Activated CD4-positive, alpha-beta T cell treated with anti-CD3 and anti-CD28 coated beads, Interleukin-2, Interleukin-4, amounts not matched to agents 100 ng/mL and 50 ng/mL, durations not matched to agents 16 hours and 8 hours (primary cell): ENCODE results near the gene CCDC159.
"Not testable (repeated sequence)": the region's sequence is repeated elsewhere in the genome, so short reads cannot be mapped to it uniquely, and the experiment has no call there.

ENCODE experiments used
- DNase-seq: peaks from one replicate; pipeline ENCODE4 v3.0.0-alpha.2; 2020; ENCODE audit warnings: low spot score

The CCDC159 gene

DNA sequence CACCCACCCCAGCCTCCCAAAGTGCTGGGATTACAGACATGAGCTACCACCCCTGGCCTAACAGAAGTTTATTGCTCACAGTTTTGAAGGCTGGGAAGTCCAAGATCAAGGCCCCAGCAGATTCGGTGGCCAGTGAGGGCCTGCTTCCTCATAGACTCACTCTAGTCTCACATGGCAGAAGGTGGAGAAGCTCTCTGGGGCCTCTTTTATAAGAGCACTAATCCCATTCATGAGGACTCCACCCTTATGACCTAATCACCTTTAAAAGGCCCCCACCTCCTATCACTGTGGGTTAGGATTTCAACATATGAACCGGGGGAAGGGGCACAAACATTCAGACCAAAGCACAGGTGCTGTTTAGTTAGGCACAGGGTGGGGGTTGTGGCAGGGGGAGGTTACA lies 21.2 kb downstream of the CCDC159 start:
- no peak for DNase-seq

DNA sequence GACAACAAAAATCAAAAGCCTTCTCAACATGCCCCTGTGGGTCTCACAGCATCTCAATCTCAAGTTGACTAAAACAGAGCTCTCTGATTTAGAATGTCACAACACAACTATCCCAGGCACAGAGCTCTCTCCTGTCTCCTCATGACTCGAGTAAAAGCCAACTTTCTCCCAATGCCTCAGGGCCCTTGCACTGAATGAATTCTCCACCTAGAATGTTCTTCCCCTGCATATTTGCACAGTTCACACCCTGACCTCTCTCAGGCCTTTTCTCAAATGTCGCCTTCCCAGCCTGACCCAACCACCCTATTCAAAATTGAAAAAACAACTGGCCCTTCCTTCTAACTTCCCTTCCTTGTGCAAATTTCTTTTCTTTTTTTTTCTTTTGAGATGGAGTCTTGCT lies 24.4 kb downstream of the CCDC159 start:
- DNase-seq, result no peak

DNA sequence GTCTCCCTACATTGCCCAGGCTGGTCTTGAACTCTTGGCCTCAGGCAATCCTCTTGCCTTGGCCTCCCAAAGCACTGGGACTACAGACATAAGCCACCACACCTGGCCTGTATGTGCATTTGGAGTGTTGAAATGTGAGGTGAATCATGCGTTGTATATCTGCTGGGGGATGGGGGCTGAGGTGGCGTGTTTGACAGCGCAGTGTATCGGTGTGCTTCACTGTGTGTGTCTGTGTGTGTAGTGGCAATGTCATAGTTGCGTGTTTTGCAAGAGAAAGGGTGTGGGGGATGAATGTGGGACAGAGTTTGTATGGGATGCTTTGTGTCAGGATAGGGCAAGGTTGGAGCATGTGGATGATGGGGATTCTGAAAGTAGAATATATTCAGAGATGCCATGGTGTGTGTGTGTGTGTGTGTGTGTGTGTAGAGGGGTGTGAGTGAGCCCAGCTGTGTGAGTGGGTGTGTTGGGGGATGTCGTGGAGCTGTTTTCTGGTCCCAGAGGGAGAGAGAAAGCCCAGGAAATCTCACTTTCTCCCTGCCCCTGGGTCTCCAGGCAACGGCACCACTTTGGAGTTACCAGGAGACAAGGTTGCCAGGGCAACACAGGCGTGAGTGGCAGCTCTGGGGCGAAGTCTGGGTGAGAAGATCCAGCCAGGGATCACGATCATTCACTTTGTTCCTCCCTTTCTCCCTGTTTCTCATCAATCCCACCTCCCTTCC lies 27.0 kb downstream of the CCDC159 start:
- DNase-seq, result no peak

DNA sequence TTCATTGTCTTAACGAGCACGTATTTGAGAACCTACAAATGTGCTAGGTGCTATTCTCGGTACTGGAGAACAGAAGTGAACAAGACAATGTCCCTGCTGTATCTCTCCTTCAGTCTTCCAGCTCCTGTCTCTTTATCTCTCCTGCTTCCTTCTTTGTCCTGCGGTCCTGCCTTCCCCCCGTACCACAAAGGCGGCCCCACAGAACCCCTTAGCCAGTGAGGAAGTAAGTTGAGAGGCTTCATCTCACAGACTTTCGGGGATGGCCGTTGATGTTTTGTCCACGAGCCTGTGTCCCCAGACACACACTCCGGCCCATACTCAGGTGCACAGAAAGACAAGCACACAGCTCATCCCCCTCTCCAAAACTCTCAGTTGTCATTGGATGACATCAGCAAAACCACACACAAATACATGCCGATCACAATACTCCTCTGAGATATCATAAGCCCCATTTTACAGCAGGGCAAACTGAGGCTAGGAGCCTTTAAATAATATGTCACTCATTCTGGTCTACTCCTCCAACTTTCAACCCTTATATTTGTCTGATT lies 27.6 kb downstream of the CCDC159 start:
- no peak for DNase-seq

GRCh38 chr19:11374433-11375142 lies 28.3 kb downstream of the CCDC159 start, which contains the start of gene SWSAP1:
TSS of gene SWSAP1 (plus strand) at chr19:11374666. CDS start at chr19:11374681, 15 bp downstream.
- DNase-seq, result peak; percentile 99

- peak; percentile 81 for DNase-seq
Measured at GRCh38 chr19:11375143-11375948, 29.0 kb downstream of the CCDC159 start.

- DNase-seq, result peak; percentile 64
Measured at GRCh38 chr19:11377237-11377636, 30.9 kb downstream of the CCDC159 start.

DNA sequence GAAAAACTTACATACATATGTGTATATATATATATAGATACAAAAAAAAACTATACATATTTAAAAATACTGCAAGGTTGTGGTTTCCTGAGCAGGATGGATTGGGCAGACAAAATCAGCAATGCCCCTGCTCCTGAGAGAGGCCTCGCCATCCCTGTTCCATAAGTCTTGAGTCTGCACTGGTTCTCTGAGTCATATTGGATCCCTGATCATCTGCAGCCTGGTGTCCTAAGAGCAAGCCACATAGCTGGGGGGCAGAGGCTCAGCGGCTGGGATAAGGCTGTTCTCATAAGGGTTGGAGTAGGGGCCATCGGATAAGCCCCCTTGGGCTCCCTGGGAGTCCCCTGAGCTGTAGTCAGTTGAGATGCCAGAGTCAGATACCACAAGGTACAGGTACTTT lies 31.4 kb downstream of the CCDC159 start:
- DNase-seq, result no peak

DNA sequence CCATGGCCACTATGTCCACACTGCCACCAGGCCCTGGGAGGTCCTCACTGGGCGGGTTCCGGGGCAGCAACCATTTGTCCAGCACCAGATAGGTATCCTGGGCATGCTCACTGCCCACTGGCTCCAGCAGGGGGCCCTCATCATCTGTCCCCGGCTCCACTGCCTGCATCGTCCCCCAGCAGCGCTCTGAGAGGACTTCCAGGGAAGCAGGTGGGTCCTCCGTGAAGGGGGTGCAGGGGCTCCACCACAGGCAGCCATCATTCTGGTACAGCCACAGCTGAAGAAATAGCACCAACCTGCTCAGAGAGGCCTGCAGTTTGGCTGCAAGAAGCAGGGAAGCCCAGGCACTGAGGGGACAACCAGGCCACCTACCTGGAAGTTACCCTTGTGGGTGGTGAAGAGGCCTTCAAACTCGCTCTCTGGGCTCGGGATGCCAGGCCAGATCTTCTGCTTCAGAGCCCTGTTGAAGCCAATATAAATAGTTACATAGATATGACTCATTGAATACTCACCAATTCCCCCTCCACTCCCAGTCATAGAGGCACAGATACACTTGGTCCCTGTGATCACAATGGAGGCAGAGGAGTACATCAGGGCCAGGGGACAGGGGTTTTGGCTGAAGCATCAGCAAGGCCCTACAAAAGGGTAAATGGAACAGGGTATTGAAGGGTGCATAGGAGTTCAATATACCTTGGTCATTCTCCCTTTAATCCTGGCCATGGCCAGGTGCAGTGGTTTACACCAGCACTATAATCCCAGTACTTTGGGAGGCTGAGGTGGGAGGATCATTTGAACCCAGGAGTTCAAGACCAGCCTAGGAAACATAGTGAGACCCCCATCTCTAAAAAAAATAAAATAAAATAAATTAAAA lies 32.2 kb downstream of the CCDC159 start:
- no peak for DNase-seq

DNA sequence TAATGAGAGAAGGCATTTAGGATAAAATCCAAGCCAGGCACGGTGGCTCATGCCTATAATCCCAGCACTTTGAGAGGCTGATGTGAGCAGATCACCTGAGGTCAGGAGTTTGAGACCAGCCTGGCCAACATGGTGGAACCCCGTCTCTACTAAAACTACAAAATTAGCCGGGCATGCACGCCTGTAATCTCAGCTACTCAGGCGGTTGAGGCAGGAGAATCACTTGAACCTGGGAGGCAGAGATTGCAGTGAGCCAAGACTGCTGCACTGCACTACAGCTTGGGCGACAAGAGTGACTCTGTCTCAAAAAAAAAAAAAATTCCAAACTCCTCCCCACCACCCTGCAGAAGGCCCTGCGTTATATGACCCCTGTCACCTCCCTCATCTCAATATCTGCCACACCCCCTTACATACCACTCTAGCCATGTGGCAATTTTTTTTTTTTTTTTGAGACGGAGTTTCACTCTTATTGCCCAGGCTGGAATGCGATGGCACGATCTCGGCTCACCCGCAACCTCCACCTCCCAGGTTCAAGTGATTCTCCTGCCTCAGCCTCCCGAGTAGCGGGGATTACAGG lies 33.0 kb downstream of the CCDC159 start:
- not testable (repeated sequence) for DNase-seq

DNA sequence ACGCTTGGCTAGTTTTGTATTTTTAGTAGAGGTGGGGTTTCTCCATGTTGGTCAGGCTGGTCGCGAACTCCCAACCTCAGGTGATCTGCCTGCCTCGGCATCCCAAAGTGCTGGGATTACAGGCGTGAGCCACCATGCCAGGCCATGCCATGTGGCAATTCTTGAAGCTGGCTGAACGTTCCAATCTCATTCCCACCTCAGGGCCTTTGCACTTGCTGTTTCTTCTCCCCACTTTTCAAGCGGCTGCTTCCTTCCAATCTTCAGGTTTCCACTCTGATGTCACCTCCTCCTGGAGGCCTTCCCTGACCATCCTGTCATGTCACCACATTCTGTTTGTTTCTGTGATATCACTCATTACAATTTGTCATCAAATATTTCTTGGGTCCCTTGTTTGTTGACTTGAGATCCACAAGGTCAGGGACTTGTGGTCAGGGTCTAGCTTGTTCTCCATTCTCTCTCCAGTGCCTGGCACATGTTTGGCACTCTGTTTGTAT lies 33.6 kb downstream of the CCDC159 start:
- DNase-seq, result no peak

- peak; percentile 98 for DNase-seq
Measured at GRCh38 chr19:11380653-11381537, 34.6 kb downstream of the CCDC159 start.

DNA sequence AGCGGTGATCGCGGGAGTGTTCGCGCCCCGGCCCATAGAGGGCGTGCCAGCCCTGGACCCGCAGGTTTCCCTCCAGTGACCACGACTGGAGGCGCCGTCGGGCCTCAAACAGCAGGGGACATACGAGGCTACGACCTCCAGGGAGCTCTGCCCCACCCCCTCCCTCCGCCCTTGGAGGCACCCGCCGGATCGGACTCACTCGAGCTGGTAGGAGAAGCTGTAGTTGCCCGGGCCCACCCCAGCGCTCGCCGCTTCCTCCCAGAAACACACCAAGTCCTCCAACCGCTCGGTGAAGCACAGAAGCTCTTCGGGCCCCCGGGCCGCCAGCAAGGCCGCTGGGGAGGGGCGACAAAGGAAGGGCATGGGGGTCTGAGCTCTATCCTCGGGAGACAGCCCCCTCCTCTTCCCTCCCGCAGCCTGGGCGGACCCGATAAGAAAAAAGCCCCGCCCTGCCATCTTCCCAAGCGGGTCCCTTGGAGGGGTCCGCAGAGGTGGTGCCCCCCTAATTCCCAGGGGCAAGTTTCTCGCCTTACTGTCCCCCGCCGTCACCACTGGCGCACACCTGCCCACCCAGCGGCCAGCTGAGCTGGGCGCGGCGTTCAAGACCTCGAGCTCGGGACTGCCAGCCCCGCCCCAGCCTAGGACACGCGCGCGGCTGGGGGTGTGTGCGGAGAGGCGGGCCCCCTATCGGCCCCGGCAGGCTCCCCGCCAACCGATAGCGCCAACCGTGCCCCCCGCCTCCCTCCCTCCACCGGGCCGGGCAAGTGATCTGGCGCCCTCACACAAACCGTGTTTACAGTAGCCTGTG lies 36.8 kb downstream of the CCDC159 start:
- peak; percentile 60 for DNase-seq

- no peak for DNase-seq
Measured at GRCh38 chr19:11383706-11384048, 37.4 kb downstream of the CCDC159 start.

- no peak for DNase-seq
Measured at GRCh38 chr19:11384778-11385129, 38.4 kb downstream of the CCDC159 start.

- no peak for DNase-seq
Measured at GRCh38 chr19:11387162-11388034, 41.1 kb downstream of the CCDC159 start.

DNA sequence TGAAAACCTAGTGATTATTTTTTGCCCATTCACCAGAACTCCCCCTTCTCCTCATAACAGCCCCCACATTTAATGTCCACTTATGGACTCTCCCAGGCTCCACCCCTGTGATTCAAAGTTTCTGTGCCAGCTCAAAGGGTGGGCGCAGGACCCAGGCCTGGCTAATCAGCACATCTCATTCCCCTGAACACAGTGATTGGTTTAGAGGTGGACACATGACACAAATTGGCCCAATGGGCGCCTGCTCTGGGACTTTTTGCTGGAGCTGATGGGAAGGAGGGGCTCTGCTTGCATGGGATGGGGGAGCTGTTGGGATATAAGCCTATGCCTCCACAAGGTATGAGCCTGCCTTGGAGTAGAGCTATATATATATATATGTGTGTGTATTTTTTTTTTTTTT lies 44.0 kb downstream of the CCDC159 start:
- DNase-seq, result no peak
